Effector memory CD8-positive, alpha-beta T cell (primary cell): ENCODE data around the gene CD247.

Source experiments
- ATAC-seq: fragments of 150-1000 bp; cut with Tn5 transposase; replicated peaks from 2 replicates; pipeline ENCODE4 v1.10.0; 2021; ENCODE audit warnings: mild to moderate bottlenecking, moderate library complexity
- DNase-seq, 3 experiments: peaks; one replicate each; pipeline ENCODE4 v3.0.0; 2021
- H3K27ac Mint-ChIP-seq, 2 donors: one replicate each; pipeline ENCODE4 v1.8.0; 2022; ENCODE audit warnings: mild to moderate bottlenecking in 2 of 2, mixed read lengths in 2 of 2, moderate library complexity in 2 of 2
- H3K27me3 Mint-ChIP-seq, 2 donors: one replicate each; pipeline ENCODE4 v1.8.0; 2022; ENCODE audit warnings: mixed read lengths in 2 of 2
- H3K36me3 Mint-ChIP-seq: one replicate; pipeline ENCODE4 v1.8.0; 2022; ENCODE audit warnings: mild to moderate bottlenecking, moderate library complexity, mixed read lengths; ENCODE audit not compliant: insufficient read depth
- H3K4me1 Mint-ChIP-seq, 2 donors: one replicate each; pipeline ENCODE4 v1.8.0; 2022; ENCODE audit warnings: low read depth in 2 of 2, mixed read lengths in 2 of 2
- H3K4me3 Mint-ChIP-seq, 2 donors: one replicate each; pipeline ENCODE4 v1.8.0; 2022; ENCODE audit warnings: mild to moderate bottlenecking in 2 of 2, mixed read lengths in 2 of 2, moderate library complexity in 2 of 2
- H3K9me3 Mint-ChIP-seq, 2 donors: one replicate each; pipeline ENCODE4 v1.8.0; 2022; ENCODE audit warnings: mixed read lengths in 2 of 2

Gene CD247

DNA sequence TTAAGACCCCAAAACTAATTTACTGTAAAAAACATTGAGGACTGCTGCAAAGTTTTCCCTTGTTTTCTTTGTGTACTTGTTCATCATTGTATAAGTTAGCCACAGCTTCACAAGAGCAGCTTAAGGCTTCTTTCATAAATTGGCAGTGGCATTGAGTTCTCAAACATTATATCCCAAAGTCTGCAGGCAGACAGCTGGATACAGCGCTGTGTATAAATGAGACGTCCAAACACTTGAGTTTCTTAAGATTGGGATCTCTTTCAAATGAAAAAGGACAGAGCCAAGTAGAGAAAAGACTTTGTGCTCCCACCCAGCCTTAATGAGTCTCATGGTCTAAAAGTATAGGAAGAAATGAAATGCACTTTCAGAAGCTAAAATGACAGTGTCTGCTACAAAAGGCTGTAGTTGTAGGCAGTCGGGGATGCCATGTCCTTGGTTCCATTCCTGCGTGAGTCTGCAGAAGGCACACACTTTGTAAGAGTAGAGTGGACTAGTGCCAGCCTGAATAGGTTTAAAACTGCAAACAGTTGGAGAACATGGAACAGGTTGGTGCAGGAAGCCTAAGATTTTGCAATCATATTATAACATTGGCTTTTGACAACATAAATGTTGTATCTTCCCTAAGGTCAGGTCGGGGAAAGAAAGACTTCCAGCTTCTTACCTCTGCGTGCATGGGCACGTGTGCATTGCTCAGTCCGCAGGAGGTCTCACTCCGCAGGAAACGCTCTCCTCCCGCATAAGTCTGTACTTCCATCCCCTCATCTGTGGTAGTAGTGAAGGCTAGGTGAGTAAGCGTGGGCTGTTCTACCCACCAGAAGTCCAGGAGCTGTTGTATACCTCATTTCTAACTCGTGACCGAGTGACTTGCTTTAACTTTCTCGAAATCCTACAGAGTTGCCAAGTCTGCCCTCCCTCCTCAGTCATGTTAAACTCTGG lies 94.4 kb downstream of the CD247 start:
- no peaks in the 10 kb centered on the region for H3K27me3 Mint-ChIP-seq
- H3K27ac Mint-ChIP-seq: peak overlapping the region in 1 of 2 donors; percentile 45
- peaks cover 9 to 17% of the 10 kb centered on the region in 2 donors for H3K4me1 Mint-ChIP-seq
- H3K9me3 Mint-ChIP-seq: no peaks in the 10 kb centered on the region
- H3K4me3 Mint-ChIP-seq: no peak overlapping the region
- H3K36me3 Mint-ChIP-seq: peaks cover 11% of the 10 kb centered on the region
- no peak for ATAC-seq
- DNase-seq: no peak

DNA sequence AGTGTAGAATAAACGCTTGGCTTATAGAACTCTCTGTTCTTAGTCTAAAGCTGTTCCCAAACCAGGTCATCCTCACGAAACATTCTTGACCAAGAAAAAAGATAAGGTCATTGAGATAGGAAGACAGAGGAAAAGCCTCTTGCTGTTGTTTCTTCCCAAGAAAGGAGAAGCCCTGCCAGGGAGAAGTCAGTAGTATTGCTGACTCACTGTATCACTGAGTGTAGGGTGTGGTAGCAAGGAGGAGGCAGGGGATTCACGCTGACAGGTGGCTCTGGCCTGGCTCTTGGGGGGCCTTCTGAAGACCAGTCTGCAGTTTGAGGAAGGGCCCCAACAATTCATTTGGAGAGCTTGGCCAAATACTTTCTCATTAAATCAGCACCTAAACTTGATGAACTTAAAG lies 97.8 kb downstream of the CD247 start:
- Mint-ChIP-seq H3K9me3 (no peaks in the 10 kb centered on the region), H3K4me1 (peaks cover 2 to 5% of the 10 kb centered on the region in 2 donors), H3K4me3 (no peak overlapping the region), H3K36me3 (peaks cover 15% of the 10 kb centered on the region), H3K27ac (peak overlapping the region in 1 of 2 donors; percentile 12), H3K27me3 (no peaks in the 10 kb centered on the region)
- DNase-seq (no peak), ATAC-seq (no peak)

DNA sequence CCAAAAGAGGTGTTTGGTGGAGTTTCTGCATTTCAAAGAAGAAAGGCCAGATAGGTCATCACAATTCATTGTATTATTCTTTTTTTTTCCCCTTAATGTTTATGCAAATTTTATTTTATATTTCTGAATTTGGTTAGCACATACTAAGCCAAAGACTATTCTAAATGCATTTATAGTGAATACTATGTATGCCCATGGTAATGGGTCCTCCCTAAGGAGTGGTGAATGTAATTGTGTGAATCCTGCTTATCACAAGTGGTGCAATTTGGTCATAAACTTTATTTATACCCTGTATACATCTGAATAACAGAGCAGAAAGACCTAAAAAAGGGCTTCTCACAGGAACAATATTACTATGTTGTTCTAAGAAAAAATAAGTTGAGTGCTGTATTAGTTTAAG lies 99.1 kb downstream of the CD247 start:
- DNase-seq (no peak), ATAC-seq (no peak)
- Mint-ChIP-seq H3K4me3 (no peak overlapping the region), H3K36me3 (peaks cover 15% of the 10 kb centered on the region), H3K27ac (no peak overlapping the region), H3K4me1 (peaks cover 2 to 5% of the 10 kb centered on the region in 2 donors), H3K27me3 (no peaks in the 10 kb centered on the region), H3K9me3 (no peaks in the 10 kb centered on the region)

GRCh38 chr1:167418391-167418790 lies 99.9 kb downstream of the CD247 start:
- no peak for ATAC-seq
- Mint-ChIP-seq H3K36me3 (peaks cover 15% of the 10 kb centered on the region), H3K27ac (peak overlapping the region in 1 of 2 donors; percentile 16)

DNA sequence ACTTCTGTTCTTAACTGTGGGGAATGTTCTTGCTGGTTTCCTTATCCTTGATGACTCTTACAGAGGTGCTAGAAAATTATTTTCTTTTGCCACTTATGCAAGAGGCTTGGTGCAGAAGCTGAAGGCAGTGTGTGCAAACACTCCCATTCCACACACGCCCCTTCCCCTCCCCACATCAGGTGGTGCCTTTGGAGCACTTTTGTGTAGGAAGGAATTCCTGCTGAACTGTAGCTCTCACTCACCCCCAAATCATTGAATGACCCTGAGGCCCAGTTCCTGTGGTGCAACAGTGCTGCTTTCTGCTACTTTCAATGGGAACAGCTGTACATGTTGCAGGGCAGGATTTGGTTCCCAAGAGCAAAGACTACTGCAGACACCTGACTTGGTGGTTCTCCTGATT lies 101.8 kb downstream of the CD247 start:
- H3K36me3 Mint-ChIP-seq: peaks cover 22% of the 10 kb centered on the region
- H3K4me3 Mint-ChIP-seq: no peak overlapping the region
- no peaks in the 10 kb centered on the region for H3K27me3 Mint-ChIP-seq
- peaks cover 6 to 10% of the 10 kb centered on the region in 2 donors for H3K4me1 Mint-ChIP-seq
- no peak overlapping the region for H3K27ac Mint-ChIP-seq
- no peak for ATAC-seq
- DNase-seq: no peak
- H3K9me3 Mint-ChIP-seq: no peaks in the 10 kb centered on the region

More at GRCh38 chr1:167418391-167418790, 99.9 kb downstream of the CD247 start:
- H3K4me1 Mint-ChIP-seq: peaks cover 2 to 5% of the 10 kb centered on the region in 2 donors
- no peaks in the 10 kb centered on the region for H3K27me3 Mint-ChIP-seq
- H3K9me3 Mint-ChIP-seq: no peaks in the 10 kb centered on the region
- H3K4me3 Mint-ChIP-seq: no peak overlapping the region
- DNase-seq: no peak

- ATAC-seq (no peak), DNase-seq (no peak)
- Mint-ChIP-seq H3K27ac (peak overlapping the region in 1 of 2 donors; percentile 49), H3K4me3 (no peak overlapping the region), H3K36me3 (peaks cover 22% of the 10 kb centered on the region), H3K4me1 (peaks cover 6 to 10% of the 10 kb centered on the region in 2 donors), H3K9me3 (no peaks in the 10 kb centered on the region), H3K27me3 (no peaks in the 10 kb centered on the region)
These were observed 105.0 kb downstream of the CD247 start for GRCh38 chr1:167413328-167413727.

- Mint-ChIP-seq H3K27ac (peak overlapping the region in 1 of 2 donors; percentile 49), H3K27me3 (no peaks in the 10 kb centered on the region), H3K4me3 (no peak overlapping the region), H3K9me3 (no peaks in the 10 kb centered on the region), H3K4me1 (peaks cover 6 to 10% of the 10 kb centered on the region in 2 donors), H3K36me3 (peaks cover 22% of the 10 kb centered on the region)
- ATAC-seq (no peak), DNase-seq (no peak)
These were observed 105.4 kb downstream of the CD247 start for GRCh38 chr1:167412920-167413319.

GRCh38 chr1:167412072-167412471 lies 106.3 kb downstream of the CD247 start:
- Mint-ChIP-seq H3K27ac (peak overlapping the region in 1 of 2 donors; percentile 62), H3K36me3 (peaks cover 18% of the 10 kb centered on the region), H3K27me3 (no peaks in the 10 kb centered on the region), H3K9me3 (no peaks in the 10 kb centered on the region), H3K4me3 (peak overlapping the region in 1 of 2 donors; percentile 40), H3K4me1 (peaks cover 6 to 7% of the 10 kb centered on the region in 2 donors)
- no peak for DNase-seq
- ATAC-seq: no peak

- ATAC-seq (peak; percentile 43), DNase-seq (no peak)
- H3K4me3 Mint-ChIP-seq: no peak overlapping the region
- H3K27me3 Mint-ChIP-seq: no peaks in the 10 kb centered on the region
- peaks cover 4 to 5% of the 10 kb centered on the region in 2 donors for H3K4me1 Mint-ChIP-seq
- peak overlapping the region in 1 of 2 donors; percentile 17 for H3K27ac Mint-ChIP-seq
- no peaks in the 10 kb centered on the region for H3K9me3 Mint-ChIP-seq
- peaks cover 15% of the 10 kb centered on the region for H3K36me3 Mint-ChIP-seq
These were observed 109.1 kb downstream of the CD247 start for GRCh38 chr1:167409183-167409582.

DNA sequence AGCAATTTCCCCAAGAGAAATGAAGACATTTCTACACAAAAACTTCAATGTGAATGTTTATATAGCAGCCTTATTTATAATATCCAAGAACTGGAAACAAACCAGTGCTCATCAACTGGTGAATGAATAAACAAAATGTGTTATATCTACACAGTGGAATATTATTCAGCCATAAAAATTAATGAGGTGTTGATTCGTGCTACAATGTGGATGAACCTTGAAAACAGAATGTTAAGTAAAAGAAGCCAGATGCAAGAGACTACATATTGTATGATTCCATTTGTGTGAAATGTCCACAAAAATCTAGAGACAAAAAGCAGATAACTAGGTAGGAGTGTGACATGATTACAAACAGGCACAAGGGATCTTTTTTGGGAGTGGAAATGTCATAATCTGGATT lies 110.0 kb downstream of the CD247 start:
- H3K27ac Mint-ChIP-seq: no peak overlapping the region
- H3K4me1 Mint-ChIP-seq: peaks cover 4 to 5% of the 10 kb centered on the region in 2 donors
- peaks cover 17% of the 10 kb centered on the region for H3K36me3 Mint-ChIP-seq
- H3K27me3 Mint-ChIP-seq: no peaks in the 10 kb centered on the region
- ATAC-seq (no peak), DNase-seq (no peak)
- H3K9me3 Mint-ChIP-seq: no peaks in the 10 kb centered on the region
- no peak overlapping the region for H3K4me3 Mint-ChIP-seq

- DNase-seq (no peak), ATAC-seq (no peak)
- Mint-ChIP-seq H3K27ac (no peak overlapping the region), H3K4me1 (peaks cover 0 to 2% of the 10 kb centered on the region in 2 donors), H3K9me3 (no peaks in the 10 kb centered on the region), H3K27me3 (no peaks in the 10 kb centered on the region), H3K36me3 (peaks cover 27% of the 10 kb centered on the region), H3K4me3 (no peak overlapping the region)
These were observed 113.4 kb downstream of the CD247 start for GRCh38 chr1:167404908-167405307.

- no peaks in the 10 kb centered on the region for H3K9me3 Mint-ChIP-seq
- DNase-seq (no peak), ATAC-seq (no peak)
- H3K4me1 Mint-ChIP-seq: peaks cover 0 to 2% of the 10 kb centered on the region in 2 donors
- no peaks in the 10 kb centered on the region for H3K27me3 Mint-ChIP-seq
- H3K36me3 Mint-ChIP-seq: peaks cover 29% of the 10 kb centered on the region
- H3K4me3 Mint-ChIP-seq: no peak overlapping the region
- H3K27ac Mint-ChIP-seq: no peak overlapping the region
These were observed 114.0 kb downstream of the CD247 start for GRCh38 chr1:167404161-167404888.

GRCh38 chr1:167401260-167401873 lies 117.0 kb downstream of the CD247 start:
- ATAC-seq (peak; percentile 82), DNase-seq (peak; percentile 37 to 44 (median 38))
- H3K4me3 Mint-ChIP-seq: no peak overlapping the region
- H3K4me1 Mint-ChIP-seq: peaks cover 0 to 2% of the 10 kb centered on the region in 2 donors
- peaks cover 32% of the 10 kb centered on the region for H3K36me3 Mint-ChIP-seq
- no peaks in the 10 kb centered on the region for H3K9me3 Mint-ChIP-seq
- H3K27ac Mint-ChIP-seq: no peak overlapping the region
- no peaks in the 10 kb centered on the region for H3K27me3 Mint-ChIP-seq
